ENCODE results near the gene ARRB1. TPM values are rescaled to one million over a fixed set of nuclear protein-coding genes. Genes with fewer than 3 reads are reported as not detected.

Gene ARRB1
- total RNA-seq, 4 donors from 2014 or later = 23.1 to 61.8 (median 44.8) TPM

- no peaks in the 10 kb centered on the region for H3K9me3 ChIP-seq
- no peaks in the 10 kb centered on the region for H3K27me3 ChIP-seq
- H3K4me1 ChIP-seq = no peaks in the 10 kb centered on the region
- DNase-seq = no peak
- H3K4me3 ChIP-seq = no peak overlapping the region
- no peak overlapping the region for H3K27ac ChIP-seq
- TF ChIP-seq POLR2A (IDR thresholded peaks at IDR 0.05) = no peak
- TF ChIP-seq, protein P1, sequence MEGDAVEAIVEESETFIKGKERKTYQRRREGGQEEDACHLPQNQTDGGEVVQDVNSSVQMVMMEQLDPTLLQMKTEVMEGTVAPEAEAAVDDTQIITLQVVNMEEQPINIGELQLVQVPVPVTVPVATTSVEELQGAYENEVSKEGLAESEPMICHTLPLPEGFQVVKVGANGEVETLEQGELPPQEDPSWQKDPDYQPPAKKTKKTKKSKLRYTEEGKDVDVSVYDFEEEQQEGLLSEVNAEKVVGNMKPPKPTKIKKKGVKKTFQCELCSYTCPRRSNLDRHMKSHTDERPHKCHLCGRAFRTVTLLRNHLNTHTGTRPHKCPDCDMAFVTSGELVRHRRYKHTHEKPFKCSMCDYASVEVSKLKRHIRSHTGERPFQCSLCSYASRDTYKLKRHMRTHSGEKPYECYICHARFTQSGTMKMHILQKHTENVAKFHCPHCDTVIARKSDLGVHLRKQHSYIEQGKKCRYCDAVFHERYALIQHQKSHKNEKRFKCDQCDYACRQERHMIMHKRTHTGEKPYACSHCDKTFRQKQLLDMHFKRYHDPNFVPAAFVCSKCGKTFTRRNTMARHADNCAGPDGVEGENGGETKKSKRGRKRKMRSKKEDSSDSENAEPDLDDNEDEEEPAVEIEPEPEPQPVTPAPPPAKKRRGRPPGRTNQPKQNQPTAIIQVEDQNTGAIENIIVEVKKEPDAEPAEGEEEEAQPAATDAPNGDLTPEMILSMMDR (IDR thresholded peaks at IDR 0.05) = no peak
- intact Hi-C loops (cut with DNase I; ENCODE audit: low total_unique reads) = loop anchor here (5.0 kb wide), 1 partner anchor 138 kb away; no protein-coding TSS in a partner anchor
- H3K36me3 ChIP-seq = no peaks in the 10 kb centered on the region
Measured at GRCh38 chr11:75394085-75394840, 42.8 kb upstream of the ARRB1 start.

GRCh38 chr11:75389925-75390324 lies 38.5 kb upstream of the ARRB1 start:
- Histone ChIP-seq H3K4me1 (no peaks in the 10 kb centered on the region), H3K36me3 (no peaks in the 10 kb centered on the region), H3K27ac (no peak overlapping the region), H3K27me3 (no peaks in the 10 kb centered on the region), H3K9me3 (no peaks in the 10 kb centered on the region), H3K4me3 (no peak overlapping the region)
- intact Hi-C loops (cut with DNase I; ENCODE audit: low total_unique reads) = loop anchor here (5.0 kb wide), 1 partner anchor 142 kb away; no protein-coding TSS in a partner anchor
- TF ChIP-seq, protein P1 (IDR thresholded peaks at IDR 0.05) = no peak
- no peak for TF ChIP-seq POLR2A (IDR thresholded peaks at IDR 0.05)
- no peak for DNase-seq

DNA sequence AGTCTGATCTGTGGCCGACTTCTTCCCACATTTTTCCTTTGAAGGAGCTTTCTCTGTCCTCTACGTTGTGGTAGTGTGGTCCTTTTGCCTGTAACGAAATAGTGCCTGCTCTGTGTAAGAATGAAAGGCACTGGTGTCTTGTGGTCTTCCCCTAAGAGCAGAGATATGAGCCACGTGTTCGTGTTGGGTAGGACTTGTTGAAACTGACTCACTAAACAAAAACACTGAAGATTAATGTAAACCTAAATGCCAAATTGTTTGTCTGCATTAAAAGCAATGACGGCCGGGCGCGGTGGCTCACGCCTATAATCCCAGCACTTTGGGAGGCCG lies 37.8 kb upstream of the ARRB1 start:
- no peak overlapping the region for H3K4me3 ChIP-seq
- intact Hi-C loops (cut with DNase I; ENCODE audit: low total_unique reads) = no loop called here
- no peak for DNase-seq

GRCh38 chr11:75388386-75389275 lies 37.2 kb upstream of the ARRB1 start:
- intact Hi-C loops (cut with DNase I; ENCODE audit: low total_unique reads) = no loop called here
- Histone ChIP-seq H3K4me3 (no peak overlapping the region), H3K27ac (no peak overlapping the region), H3K9me3 (no peaks in the 10 kb centered on the region), H3K36me3 (no peaks in the 10 kb centered on the region), H3K27me3 (no peaks in the 10 kb centered on the region), H3K4me1 (no peaks in the 10 kb centered on the region)
- peak; percentile 62 for DNase-seq
- TF ChIP-seq, protein P1 (IDR thresholded peaks at IDR 0.05) = peak; percentile 71 to 83 (median 76)
- TF ChIP-seq POLR2A (IDR thresholded peaks at IDR 0.05) = no peak

More for the DNA sequence above, 37.8 kb upstream of the ARRB1 start:
- Histone ChIP-seq H3K36me3 (no peaks in the 10 kb centered on the region), H3K9me3 (no peaks in the 10 kb centered on the region), H3K27me3 (no peaks in the 10 kb centered on the region), H3K27ac (no peak overlapping the region), H3K4me1 (no peaks in the 10 kb centered on the region)
- no peak for TF ChIP-seq POLR2A (IDR thresholded peaks at IDR 0.05)
- TF ChIP-seq, protein P1 (IDR thresholded peaks at IDR 0.05) = no peak
